Pons (tissue), 1 donor: Measurements from ENCODE around the gene SLC12A4.
"Not testable (repeated sequence)": the region's sequence is repeated elsewhere in the genome, so short reads cannot be mapped to it uniquely, and the experiment has no call there.

Experiments used
- DNase-seq: peaks from one replicate; pipeline ENCODE4 v3.0.0-alpha.2; 2016; ENCODE audit warnings: low spot score

The SLC12A4 gene

DNA sequence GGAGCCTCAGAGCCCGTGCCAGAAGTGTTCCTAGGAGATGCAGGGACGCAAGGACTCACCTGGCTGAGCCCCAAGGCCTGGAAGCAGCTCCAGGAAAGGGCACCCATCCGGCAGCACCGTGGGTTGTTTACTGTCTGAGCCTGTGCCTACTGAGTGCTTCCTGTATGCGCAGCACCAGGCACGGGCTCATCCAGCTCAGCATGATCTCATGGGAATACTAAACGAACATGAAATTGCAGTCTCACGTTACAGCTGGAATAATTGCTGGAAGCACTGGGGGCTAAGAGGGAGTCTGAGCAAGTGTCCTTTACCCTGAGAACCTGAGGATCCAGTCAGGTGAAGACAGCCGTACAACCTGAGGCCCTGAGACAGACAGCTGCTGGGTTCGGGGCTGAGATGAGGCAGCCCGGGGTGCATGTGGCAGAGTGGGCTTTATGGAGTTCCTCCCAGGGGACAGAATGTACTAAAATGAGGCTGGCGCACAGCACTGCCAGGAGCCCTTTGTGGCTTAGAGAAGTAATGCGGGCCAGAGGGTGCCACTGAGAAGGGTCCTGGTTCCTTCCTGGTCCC, 42.2 kb downstream of the SLC12A4 start:
- DNase-seq: peak; percentile 67

DNA sequence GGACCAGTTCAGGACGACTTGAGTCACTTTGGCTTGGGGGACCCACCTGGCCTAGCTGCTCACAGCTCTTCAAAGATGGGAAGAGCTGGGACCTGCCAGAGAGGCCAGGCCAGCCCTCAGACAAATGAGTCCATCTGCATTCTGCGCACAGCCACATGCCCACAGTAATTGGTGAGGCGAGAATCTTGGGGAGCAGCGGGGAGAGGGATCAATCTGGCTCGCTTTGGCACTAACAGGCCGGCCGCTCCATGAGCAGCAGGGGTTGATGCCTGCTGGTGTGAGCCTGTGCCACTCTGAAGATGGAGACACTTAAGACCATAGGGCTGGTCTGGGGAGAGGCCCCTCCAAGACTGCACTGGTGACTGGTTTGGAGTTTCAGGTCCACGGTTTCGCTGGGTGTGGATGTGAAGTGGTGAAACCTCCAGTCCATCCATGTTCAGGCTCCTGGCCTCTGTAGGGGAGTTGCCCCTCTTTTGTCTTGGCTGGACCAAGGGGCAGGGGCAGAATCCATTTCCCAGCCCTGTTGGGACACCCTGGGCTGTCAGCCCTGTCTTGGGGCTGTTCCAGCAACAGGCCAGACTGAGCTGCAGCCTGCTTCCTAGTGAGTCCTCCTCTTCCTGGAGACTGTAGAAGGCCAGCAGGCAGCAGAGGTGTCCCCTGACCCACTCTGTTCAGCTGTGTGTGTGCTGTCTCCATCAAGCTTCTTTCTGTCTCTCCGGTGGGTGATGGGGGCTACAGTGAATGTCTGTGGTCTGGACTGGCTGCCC, 44.1 kb downstream of the SLC12A4 start:
- no peak for DNase-seq

DNA sequence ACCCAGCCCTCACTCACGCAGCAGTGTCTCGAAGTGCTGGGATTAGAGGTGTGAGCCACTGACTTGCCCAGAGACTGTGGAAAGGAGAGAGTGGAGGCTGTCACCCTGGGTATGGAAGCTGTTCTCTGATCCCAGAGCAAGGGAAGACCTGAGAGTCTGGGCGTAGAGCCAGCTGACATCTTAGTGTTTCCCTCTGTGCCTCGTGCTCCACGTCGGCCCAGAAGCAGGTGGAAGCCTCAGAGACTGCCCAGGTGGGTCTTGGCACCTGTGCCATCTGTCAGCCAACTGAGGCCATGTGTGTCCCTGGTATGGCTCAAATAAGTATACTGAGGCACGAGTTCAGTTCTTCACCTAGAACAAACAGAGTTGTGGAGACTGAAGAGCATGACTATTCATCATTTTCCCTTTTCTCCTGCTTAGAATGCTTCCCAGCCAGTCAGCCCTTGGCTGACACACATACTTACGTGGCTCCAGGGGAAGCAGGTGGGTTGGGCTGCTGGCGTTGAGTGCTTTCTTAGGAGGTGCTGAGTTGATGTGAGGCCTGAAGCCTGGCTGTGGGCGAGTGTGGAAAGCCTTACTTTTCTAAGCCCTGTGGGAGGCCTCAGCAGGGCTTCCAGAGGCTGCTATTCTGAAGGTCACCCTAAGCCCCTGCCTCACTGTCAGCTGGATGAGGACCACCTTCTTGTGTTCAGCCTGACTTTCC, 44.9 kb downstream of the SLC12A4 start:
- no peak for DNase-seq

DNA sequence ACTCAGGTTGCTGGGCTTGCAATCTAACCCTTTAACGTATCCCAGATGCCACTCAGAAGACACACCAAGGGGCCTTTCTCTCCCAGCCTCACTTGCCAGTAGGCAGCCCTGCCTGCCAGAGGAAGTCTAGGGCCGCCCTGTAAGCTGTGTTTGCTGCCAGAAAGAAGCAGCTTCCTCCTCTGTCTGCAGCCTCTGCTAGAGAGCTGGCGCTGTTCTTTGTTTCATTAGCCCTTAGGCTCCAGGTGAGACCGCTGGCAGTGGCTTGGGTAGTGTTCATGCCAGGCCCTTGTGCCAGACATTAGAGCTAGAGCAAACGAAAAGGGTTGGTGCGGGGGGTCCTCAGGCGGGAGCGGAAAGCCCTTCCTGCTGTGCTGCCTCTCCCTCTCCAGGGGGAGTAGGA, 45.7 kb downstream of the SLC12A4 start:
- no peak for DNase-seq

DNA sequence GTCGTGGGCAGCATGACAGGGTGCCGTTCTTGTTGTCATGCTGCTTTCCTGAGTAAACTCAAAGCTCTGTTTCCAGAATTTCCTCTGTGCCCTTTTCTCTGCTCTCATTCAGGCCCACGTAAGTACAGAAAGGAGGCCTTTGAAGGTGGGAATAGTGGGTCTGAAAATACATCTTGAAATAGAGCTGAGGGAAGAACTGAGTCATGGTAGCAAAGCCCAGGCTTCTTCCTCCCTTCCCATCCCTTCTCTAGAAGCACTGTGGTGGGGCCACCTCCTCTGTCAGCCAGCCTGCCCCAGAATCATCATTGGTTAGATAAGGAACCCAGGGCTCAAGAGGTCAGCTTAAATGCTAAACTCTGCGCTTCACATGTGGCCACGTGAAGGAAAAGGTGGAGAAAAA, 46.2 kb downstream of the SLC12A4 start:
- no peak for DNase-seq

DNA sequence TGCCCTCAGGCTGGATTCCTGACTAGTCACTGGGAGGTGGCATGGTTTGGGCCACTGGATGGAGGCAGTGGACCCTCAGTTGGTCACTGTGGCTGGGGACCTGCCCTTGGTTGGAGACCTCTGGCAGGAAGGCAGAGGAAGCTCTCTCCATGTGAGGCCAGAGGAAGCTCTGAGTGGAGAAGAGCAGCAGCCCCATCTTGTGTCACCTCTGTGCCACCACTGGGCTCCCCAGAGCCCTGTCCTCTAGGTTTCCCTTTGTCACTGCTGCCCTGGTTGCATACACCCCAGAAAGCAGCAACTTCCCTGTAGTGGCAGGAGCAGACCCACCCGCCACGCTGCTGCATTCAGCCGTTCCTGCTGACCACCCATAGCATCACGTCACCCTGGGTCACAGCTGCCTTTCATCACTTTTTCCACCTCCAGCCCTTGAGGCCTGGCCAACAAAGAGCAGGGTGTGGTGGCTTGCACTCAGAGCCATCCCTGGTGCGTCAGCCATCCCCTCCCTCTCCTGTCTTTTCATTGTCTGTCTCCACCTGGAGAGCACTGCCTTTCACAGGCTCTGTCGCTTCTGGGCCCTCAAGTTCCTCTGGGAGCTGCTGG, 48.7 kb downstream of the SLC12A4 start:
- no peak for DNase-seq

DNA sequence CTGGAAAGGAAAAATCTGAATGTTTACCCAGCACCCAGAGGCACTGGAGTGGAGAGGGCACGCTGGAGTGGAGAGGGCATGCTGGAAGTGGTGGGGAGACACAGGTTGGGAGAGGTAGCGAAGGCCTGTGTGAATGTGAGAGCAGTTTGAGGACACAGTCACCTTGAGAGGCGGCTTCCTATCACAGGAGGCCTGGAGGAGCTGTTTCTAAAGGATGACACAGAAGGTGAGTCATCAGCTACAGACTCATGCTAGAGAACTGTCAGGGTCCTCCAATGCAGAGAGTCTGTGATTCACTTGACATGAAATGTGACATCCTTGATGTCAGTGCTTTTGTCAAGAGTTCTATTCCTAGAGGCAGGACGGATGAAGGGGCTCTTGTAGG, 50.6 kb downstream of the SLC12A4 start:
- DNase-seq: no peak

DNA sequence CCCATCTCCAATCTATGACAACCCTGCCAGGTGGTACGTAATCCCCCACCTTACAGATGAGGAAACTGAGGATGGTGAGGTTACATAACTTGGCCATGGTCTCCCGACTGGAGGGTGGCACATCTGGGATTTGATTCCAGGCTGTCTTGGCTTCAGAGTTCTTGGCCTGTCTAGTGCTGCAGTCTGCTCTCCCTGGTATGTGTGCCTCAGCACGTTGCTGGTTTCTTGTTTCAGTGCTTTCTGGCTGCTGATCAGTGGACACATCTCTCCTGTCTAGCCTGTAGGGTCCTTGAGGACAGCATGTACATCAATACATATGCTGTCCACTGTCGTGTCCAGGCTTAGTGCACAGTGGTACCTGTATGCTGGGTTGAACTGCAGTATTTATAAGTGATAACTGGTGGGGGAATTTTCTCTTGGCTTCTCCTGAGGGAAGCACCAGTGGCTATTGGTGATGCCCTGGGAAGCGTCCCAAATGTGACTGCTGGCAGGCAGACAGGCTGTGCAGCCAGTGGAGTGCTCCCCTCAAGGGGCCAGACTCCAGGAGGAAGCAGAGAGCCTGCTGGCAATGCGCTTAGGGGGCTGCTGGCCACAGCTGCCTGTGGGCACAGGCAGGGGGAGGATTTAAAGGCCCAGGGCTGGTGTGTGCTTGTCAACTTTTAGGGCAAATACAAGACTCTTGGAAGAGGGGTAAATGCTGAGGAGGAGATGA, 51.1 kb downstream of the SLC12A4 start:
- DNase-seq: no peak

DNA sequence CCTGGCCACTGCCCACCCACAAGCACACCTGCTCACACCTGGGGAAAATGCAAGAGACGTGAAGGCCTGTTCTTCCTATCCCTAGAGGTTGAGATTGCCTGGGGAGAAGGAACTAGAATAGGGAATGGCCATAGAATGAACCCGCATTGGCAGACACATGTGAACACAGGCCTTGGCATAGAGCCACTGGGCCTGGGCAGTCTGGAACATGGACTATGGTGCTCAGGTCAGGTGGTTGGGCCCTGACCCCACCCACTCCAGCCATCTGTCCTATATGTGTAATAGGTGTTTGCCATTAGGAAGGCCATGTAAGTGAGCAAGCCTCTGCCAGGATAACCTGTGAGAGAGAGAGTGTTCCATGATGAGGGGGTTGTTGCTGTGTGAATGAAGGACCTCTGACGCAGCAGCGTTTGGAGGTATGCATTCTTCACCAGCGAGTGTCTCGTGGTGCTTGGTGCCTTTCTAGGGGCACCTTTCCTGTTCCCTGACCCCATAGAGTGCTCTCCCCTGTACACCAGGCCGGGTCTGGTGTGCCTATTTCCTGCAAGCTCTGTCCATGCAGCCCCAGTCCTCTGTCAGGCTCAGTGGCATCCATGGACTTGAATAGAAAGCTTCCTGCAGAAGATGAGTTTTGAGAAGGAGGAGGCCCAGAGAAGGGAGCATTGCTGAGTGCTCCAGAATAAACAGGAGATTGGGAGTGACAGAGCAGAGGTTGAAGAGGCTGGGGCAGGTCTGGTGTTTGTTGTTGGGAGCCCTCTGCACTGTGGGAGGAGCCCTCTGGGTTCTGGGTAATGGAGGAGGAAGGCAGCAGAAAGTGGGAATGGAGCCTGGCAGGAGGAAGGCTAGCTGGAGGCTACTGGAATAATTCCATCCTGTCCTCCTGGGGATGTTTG, 52.4 kb downstream of the SLC12A4 start:
- DNase-seq: no peak

DNA sequence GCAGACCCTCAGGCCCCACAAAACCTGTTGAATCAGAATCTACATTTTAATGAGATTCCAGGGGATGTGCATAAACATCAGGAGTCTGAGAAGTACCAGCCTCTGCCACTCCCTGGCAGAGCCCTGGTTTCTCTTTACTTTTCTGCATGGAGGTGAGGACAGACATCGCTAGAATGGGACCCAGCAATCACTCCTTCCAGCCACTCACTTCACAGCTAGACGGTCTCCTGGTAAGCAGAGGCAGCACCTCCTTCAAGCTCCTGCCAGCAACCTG, 53.0 kb downstream of the SLC12A4 start:
- DNase-seq: not testable (repeated sequence)

DNA sequence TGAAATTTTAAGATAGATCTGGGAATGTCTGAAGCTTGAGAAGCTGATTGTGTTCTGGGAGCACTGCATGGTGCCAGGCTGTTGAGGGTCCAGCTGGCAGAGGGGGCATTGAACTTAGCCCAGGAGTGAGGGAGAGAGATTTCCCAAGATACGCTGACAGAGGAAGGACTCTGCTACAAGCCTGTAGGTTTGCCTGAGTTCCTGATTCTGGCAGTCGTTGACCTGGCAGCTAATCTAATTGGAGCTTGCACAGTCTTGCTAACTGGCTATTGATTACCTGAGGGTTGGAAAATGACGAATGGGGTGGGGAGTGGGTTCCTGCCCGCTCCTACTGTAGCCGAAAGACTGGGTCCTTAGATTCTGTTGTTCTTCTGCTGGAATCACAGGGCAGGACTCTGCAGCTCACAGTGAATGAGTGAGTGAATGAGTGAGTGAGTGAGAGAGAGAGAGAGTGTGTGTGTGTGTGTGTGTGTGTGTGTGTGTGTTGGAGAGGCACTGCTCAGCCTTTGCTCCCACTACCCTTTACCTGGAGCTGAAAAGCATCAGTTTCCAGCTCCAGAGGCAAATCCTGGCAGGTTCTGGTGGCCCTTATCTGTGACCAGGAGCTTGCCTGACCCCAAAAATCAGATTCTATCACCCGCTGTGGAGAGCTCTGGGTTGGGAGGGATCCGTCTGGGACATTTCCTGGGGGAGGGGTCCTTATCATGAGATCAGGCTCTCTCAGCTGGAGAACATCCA, 53.5 kb downstream of the SLC12A4 start:
- no peak for DNase-seq

DNA sequence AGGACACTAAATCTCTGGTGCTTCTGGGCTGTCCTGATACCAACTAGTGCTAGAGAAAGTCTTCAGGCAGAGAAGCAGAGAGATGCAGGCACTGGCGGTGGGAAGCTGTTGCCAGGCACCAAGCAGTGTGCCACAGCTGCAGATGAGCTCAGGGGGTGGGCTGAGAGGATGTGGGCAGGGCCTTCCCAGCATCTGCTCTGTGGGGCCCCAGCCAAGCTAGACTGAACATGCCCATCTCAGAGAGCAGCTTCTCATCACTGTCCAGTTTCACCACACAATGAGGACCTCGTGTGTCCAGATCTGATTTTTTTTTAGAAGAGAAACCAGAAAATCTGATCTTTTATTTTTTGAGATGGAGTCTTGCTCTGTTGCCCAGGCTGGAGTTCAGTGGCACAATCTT, 58.3 kb downstream of the SLC12A4 start:
- DNase-seq: peak; percentile 94

DNA sequence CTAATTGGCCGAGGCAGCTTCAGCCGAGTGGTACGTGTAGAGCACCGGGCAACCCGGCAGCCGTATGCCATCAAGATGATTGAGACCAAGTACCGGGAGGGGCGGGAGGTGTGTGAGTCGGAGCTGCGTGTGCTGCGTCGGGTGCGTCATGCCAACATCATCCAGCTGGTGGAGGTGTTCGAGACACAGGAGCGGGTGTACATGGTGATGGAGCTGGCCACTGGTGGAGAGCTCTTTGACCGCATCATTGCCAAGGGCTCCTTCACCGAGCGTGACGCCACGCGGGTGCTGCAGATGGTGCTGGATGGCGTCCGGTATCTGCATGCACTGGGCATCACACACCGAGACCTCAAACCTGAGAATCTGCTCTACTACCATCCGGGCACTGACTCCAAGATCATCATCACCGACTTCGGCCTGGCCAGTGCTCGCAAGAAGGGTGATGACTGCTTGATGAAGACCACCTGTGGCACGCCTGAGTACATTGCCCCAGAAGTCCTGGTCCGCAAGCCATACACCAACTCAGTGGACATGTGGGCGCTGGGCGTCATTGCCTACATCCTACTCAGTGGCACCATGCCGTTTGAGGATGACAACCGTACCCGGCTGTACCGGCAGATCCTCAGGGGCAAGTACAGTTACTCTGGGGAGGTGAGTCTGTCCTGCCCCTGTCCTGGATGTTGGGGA, 59.2 kb downstream of the SLC12A4 start:
- DNase-seq: no peak

DNA sequence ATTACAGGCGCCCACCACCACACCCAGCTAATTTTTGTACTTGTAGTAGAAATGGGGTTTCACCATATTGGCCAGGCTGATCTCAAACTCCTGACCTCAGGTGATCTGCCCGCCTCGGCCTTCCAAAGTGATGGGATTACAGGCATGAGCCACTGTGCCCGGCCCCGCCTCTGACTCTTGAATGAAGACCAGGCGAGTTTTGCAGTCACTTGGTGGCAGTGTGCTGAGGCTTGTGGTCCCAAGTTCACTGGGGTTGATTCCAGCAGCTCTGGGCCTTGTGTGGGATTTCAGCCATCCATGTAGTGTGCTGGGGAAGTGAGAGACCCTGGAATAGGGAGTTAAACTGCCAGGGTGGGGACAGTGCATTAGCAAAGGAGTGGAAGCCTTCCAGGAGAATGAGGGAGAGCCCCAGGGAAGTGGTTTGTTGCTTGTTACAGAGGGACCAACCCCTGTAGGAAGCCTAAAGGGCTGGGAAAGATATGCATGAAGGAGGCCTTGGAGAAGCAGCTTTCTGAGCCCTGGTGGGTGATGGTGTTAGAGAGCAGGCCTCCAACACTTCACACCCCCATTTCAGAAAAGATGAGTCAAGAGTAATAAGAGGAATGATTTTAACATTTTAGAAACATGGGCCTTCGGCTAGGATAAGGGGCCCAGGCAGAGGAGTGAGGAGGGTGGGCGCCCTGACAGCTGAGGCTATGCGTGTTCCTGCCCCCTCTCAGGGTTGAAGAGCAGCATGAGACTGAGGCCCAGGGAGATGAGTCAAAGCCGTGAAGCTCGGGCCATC, 60.8 kb downstream of the SLC12A4 start:
- no peak for DNase-seq

DNA sequence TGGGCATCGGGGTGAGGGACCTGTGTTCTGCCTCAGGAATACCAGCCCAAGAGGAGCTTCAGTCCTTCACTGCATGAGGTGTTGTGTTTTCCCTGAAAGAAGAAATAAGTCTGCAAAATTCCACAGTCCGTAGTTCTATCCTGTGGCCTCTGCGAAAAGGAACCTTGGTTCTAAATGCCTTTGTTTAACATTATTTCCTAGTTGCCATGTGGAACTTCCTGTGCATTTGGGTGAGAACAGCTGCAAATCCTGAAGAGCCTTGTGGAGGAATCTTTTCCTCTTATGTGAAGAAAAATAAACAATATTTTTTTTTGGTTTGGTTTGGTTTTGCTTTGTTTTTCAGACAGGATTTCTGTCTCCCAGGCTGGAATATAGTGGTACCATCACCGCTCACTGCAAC, 65.6 kb downstream of the SLC12A4 start:
- no peak for DNase-seq

DNA sequence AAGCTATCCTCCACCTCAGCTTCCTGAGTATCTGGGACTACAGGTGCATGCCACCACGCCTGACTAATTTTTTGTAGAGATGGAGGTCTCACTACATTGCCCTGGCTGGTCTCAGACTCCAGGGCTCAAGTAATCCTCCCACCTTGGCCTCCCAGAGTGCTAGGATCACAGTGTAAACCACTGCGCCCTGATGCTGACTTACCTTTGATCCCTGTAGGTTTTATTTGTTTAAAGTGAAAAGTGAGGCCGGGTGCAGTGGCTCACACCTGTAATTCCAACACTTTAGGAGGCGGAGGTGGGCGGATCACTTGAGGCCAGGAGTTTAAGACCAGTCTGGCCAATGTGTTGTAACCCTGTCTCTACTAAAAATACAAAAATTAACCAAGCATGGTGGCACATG, 66.7 kb downstream of the SLC12A4 start:
- DNase-seq: no peak

DNA sequence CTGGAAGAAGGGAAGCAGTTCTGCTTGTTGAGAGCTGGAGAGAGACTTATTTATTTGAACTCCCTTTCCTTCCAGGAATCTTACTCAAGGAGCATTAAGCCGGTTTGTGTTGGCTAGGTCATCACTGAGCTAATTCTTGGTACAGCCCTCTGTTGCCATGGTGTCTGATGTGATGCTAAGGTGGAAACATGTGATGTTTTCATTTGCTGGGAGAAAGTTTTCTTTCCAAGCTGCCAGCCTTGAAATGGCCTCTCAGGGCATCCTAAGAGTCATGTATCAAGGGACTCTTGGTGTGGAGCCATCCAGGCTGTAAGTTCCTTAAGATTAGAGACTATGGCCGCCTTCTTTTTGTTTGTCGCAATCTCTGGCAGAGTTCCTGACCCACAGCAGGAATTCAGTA, 71.2 kb downstream of the SLC12A4 start:
- DNase-seq: peak; percentile 55

DNA sequence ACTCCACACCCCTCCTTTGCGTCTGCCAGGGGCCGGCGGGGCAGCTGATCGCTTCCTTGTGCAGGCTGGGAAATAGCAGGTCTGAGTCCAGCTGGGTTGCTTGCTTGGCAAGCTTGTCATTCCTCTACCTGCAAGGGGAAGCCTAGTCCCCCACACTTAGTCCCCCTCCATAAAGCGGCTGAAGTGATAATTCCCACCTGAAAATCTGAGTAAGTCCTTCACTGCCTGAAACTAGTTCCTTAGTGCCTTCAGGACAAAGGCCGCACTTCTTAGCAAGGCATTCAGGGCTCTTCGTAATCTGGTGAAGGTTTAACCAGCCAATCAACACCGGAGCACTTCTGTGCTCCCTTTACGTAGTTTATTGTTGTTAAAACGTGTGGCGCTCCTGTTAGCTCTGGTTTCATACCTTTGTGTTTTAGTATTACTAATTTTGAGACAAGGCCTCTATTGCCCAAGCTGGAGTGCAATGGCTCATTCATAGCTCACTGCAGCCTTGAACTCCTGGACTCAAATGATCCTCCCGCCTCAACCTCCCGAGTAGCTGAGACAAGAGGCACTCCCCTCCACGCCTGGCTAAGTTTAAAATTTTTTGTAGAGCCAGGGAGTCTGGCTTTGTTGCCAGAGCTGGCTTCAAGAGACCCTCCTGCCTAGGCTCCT, 74.6 kb downstream of the SLC12A4 start:
- no peak for DNase-seq
